ENCODE results near the gene CDH4. TPM values are rescaled to one million over a fixed set of nuclear protein-coding genes. Genes with fewer than 3 reads are reported as not detected.

CDH4 gene
- total RNA-seq, 1 donor from 2014 or later: 0.99 TPM

GRCh38 chr20:61252601-61253263 is 671 bp downstream of the CDH4 start:
- no peak for TF ChIP-seq CTCF (IDR thresholded peaks at IDR 0.05)
- Mint-ChIP-seq H3K4me3 (ENCODE audit: unreplicated experiment) (no peak overlapping the region), H3K4me1 (ENCODE audit: low read depth) (peaks cover 9% of the 10 kb centered on the region), H3K36me3 (ENCODE audit: low read depth) (no peaks in the 10 kb centered on the region), H3K27me3 (ENCODE audit: low read depth) (peaks cover 35% of the 10 kb centered on the region), H3K27ac (ENCODE audit: unreplicated experiment) (no peak overlapping the region), H3K9me3 (ENCODE audit: low read depth) (no peaks in the 10 kb centered on the region)
- no peak for DNase-seq (ENCODE audit: low spot score)

- no peak overlapping the region for H3K27ac Mint-ChIP-seq (ENCODE audit: unreplicated experiment)
- no peak for DNase-seq (ENCODE audit: low spot score)
- H3K4me3 Mint-ChIP-seq (ENCODE audit: unreplicated experiment): peak overlapping the region; percentile 47
- peaks cover 9% of the 10 kb centered on the region for H3K4me1 Mint-ChIP-seq (ENCODE audit: low read depth)
- H3K9me3 Mint-ChIP-seq (ENCODE audit: low read depth): no peaks in the 10 kb centered on the region
- H3K36me3 Mint-ChIP-seq (ENCODE audit: low read depth): no peaks in the 10 kb centered on the region
- TF ChIP-seq CTCF (IDR thresholded peaks at IDR 0.05): peak; percentile 72
- H3K27me3 Mint-ChIP-seq (ENCODE audit: low read depth): peaks cover 30% of the 10 kb centered on the region
Measured at GRCh38 chr20:61253264-61253639, 1.2 kb downstream of the CDH4 start.

- peak; percentile 19 for TF ChIP-seq CTCF (IDR thresholded peaks at IDR 0.05)
- DNase-seq (ENCODE audit: low spot score): no peak
- Mint-ChIP-seq H3K27ac (ENCODE audit: unreplicated experiment) (no peak overlapping the region), H3K36me3 (ENCODE audit: low read depth) (no peaks in the 10 kb centered on the region), H3K27me3 (ENCODE audit: low read depth) (peaks cover 28% of the 10 kb centered on the region), H3K4me3 (ENCODE audit: unreplicated experiment) (peak overlapping the region; percentile 54), H3K4me1 (ENCODE audit: low read depth) (peaks cover 9% of the 10 kb centered on the region), H3K9me3 (ENCODE audit: low read depth) (no peaks in the 10 kb centered on the region)
Measured at GRCh38 chr20:61253640-61254511, 1.8 kb downstream of the CDH4 start.

- Mint-ChIP-seq H3K27ac (ENCODE audit: unreplicated experiment) (no peak overlapping the region), H3K27me3 (ENCODE audit: low read depth) (peaks cover 18% of the 10 kb centered on the region), H3K4me1 (ENCODE audit: low read depth) (peaks cover 9% of the 10 kb centered on the region), H3K4me3 (ENCODE audit: unreplicated experiment) (no peak overlapping the region), H3K9me3 (ENCODE audit: low read depth) (peaks cover 5% of the 10 kb centered on the region), H3K36me3 (ENCODE audit: low read depth) (no peaks in the 10 kb centered on the region)
- DNase-seq (ENCODE audit: low spot score): no peak
- no peak for TF ChIP-seq CTCF (IDR thresholded peaks at IDR 0.05)
Measured at GRCh38 chr20:61254881-61255626, 3.0 kb downstream of the CDH4 start.

- Mint-ChIP-seq H3K4me3 (ENCODE audit: unreplicated experiment) (no peak overlapping the region), H3K4me1 (ENCODE audit: low read depth) (peaks cover 9% of the 10 kb centered on the region), H3K27ac (ENCODE audit: unreplicated experiment) (no peak overlapping the region), H3K27me3 (ENCODE audit: low read depth) (peaks cover 5% of the 10 kb centered on the region), H3K9me3 (ENCODE audit: low read depth) (peaks cover 6% of the 10 kb centered on the region), H3K36me3 (ENCODE audit: low read depth) (no peaks in the 10 kb centered on the region)
- no peak for DNase-seq (ENCODE audit: low spot score)
- TF ChIP-seq CTCF (IDR thresholded peaks at IDR 0.05): no peak
Measured at GRCh38 chr20:61256365-61256764, 4.3 kb downstream of the CDH4 start.
